ENCODE measurements around the gene ADAMTS19.
"Not testable (repeated sequence)": the region's sequence is repeated elsewhere in the genome, so short reads cannot be mapped to it uniquely, and the experiment has no call there.

Gene ADAMTS19

DNA sequence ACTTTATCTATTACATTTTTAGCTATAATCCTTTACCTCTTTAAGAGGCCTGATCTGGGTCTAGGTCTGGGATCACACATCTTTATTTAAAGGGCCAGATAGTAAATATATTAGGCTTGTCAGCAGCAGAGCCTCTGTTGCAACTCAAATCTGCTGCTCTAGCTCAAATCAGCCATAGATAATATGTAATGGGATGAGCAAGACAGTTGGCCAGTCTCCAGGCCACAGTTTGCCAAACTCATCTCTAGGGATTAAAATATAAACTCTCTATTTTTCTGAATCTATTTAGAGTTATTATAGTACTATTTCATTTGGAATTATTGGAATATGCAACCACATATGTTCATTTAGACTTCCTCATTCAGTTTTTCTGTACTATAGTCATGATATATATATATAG, 171.9 kb downstream of the ADAMTS19 start:
- ATAC-seq = no peak
- TF ChIP-seq, protein P1, sequence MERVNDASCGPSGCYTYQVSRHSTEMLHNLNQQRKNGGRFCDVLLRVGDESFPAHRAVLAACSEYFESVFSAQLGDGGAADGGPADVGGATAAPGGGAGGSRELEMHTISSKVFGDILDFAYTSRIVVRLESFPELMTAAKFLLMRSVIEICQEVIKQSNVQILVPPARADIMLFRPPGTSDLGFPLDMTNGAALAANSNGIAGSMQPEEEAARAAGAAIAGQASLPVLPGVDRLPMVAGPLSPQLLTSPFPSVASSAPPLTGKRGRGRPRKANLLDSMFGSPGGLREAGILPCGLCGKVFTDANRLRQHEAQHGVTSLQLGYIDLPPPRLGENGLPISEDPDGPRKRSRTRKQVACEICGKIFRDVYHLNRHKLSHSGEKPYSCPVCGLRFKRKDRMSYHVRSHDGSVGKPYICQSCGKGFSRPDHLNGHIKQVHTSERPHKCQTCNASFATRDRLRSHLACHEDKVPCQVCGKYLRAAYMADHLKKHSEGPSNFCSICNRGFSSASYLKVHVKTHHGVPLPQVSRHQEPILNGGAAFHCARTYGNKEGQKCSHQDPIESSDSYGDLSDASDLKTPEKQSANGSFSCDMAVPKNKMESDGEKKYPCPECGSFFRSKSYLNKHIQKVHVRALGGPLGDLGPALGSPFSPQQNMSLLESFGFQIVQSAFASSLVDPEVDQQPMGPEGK (CRISPR knock-in tag; IDR thresholded peaks at IDR 0.05; ENCODE audit: borderline replicate concordance) = no peak
- TF ChIP-seq SNAI2 (CRISPR knock-in tag; IDR thresholded peaks at IDR 0.05) = no peak
- TF ChIP-seq ZNF565 (CRISPR knock-in tag; conservative IDR thresholded peaks at IDR 0.05; ENCODE audit: low read depth) = no peak
- no peak for TF ChIP-seq GLIS3 (CRISPR knock-in tag; IDR thresholded peaks at IDR 0.05)
- no peak for TF ChIP-seq TCF4 (CRISPR knock-in tag; IDR thresholded peaks at IDR 0.05; ENCODE audit: borderline replicate concordance)
- TF ChIP-seq ZFP3 (CRISPR knock-in tag; IDR thresholded peaks at IDR 0.05) = no peak
- TF ChIP-seq ARNTL (CRISPR knock-in tag; IDR thresholded peaks at IDR 0.05; ENCODE audit: borderline replicate concordance, low read depth) = no peak

DNA sequence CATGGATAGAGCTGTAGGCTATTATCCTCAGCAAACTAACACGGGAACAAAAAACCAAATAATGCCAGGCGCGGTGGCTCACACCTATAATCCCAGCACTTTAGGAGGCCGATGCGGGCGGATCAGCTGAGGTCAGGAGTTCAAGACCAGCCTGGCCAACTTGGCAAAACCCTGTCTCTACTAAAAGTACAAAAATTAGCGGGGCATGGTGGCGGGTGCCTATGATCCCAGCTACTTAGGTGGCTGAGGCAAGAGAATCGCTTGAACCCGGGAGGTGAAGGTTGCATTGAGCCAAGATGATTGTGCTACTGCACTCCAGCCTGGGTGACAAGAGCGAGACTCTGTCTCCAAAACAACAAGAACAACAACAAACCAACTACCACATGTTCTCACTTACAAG, 177.4 kb downstream of the ADAMTS19 start:
- not testable (repeated sequence) for ATAC-seq

DNA sequence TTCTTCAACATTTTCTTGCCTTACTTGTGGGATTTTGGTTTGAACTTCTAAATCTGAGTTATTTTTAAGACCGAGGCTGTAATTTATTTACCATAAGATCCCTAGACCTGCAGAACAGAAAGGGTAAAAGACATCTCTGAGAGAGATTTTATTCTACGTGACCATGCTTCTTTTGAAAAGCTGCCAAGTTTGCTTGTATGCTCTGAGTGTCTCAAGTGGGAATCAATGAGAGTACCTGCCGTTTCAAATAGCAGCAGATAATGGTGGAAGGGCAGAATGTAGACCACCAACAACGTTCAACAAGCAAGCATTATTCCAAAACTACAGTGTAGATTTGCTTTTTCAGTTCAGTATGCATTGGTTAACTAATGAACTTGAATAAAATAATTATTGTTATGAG, 179.2 kb downstream of the ADAMTS19 start:
- TF ChIP-seq, protein P2, sequence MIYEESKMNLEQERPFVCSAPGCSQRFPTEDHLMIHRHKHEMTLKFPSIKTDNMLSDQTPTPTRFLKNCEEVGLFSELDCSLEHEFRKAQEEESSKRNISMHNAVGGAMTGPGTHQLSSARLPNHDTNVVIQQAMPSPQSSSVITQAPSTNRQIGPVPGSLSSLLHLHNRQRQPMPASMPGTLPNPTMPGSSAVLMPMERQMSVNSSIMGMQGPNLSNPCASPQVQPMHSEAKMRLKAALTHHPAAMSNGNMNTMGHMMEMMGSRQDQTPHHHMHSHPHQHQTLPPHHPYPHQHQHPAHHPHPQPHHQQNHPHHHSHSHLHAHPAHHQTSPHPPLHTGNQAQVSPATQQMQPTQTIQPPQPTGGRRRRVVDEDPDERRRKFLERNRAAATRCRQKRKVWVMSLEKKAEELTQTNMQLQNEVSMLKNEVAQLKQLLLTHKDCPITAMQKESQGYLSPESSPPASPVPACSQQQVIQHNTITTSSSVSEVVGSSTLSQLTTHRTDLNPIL (CRISPR knock-in tag; IDR thresholded peaks at IDR 0.05; ENCODE audit: low read depth) = no peak
- TF ChIP-seq ARNTL (CRISPR knock-in tag; IDR thresholded peaks at IDR 0.05; ENCODE audit: borderline replicate concordance, low read depth) = no peak
- TF ChIP-seq BACH2 (CRISPR knock-in tag; IDR thresholded peaks at IDR 0.05; ENCODE audit: borderline replicate concordance) = no peak
- TF ChIP-seq ZC3H10 (CRISPR knock-in tag; IDR thresholded peaks at IDR 0.05) = no peak
- no peak for TF ChIP-seq SNAI2 (CRISPR knock-in tag; IDR thresholded peaks at IDR 0.05)
- TF ChIP-seq, protein P1 (CRISPR knock-in tag; IDR thresholded peaks at IDR 0.05; ENCODE audit: borderline replicate concordance) = no peak
- no peak for TF ChIP-seq ESRRG (CRISPR knock-in tag; IDR thresholded peaks at IDR 0.05)
- TF ChIP-seq, protein P3, sequence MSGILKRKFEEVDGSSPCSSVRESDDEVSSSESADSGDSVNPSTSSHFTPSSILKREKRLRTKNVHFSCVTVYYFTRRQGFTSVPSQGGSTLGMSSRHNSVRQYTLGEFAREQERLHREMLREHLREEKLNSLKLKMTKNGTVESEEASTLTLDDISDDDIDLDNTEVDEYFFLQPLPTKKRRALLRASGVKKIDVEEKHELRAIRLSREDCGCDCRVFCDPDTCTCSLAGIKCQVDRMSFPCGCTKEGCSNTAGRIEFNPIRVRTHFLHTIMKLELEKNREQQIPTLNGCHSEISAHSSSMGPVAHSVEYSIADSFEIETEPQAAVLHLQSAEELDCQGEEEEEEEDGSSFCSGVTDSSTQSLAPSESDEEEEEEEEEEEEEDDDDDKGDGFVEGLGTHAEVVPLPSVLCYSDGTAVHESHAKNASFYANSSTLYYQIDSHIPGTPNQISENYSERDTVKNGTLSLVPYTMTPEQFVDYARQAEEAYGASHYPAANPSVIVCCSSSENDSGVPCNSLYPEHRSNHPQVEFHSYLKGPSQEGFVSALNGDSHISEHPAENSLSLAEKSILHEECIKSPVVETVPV (CRISPR knock-in tag; IDR thresholded peaks at IDR 0.05) = no peak
- TF ChIP-seq TOX (CRISPR knock-in tag; IDR thresholded peaks at IDR 0.05; ENCODE audit: borderline replicate concordance) = no peak
- no peak for TF ChIP-seq TCF4 (CRISPR knock-in tag; IDR thresholded peaks at IDR 0.05; ENCODE audit: borderline replicate concordance)
- TF ChIP-seq ZNF70 (CRISPR knock-in tag; IDR thresholded peaks at IDR 0.05) = no peak
- no peak for TF ChIP-seq RARB (CRISPR knock-in tag; IDR thresholded peaks at IDR 0.05)
- no peak for TF ChIP-seq ZNF565 (CRISPR knock-in tag; conservative IDR thresholded peaks at IDR 0.05; ENCODE audit: low read depth)

DNA sequence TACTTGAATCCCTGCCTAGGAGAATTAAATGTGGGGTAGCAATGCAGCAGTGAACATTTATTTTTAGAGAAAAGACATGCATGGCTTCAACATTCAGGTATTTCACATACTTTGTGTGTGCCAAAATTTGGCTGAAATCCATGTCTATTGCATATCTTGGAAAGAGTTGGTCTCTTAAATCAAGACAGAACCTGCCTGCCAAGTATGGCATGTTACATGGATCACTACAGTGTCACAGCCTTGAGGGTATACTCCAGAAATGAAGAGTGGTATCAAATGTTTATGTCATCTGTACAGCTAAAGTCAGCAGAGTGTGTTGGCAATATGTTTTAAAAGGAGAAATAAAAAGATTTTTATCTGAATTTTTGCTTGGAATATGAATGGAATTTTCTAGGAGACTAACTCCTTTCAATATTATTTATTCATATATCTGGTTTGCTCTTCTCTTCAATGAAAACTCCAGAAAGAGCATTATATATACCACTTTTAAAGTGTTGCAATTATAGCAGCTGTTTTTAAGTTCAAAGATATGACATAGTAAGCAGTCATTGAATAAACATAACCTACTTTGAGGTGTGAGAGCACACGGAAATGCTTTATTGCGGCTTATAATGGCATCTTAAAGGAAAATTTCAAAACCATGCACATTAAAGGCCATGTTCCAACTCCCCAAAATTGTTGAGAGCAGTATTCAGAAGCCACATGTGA, 192.4 kb downstream of the ADAMTS19 start:
- TF ChIP-seq ZNF70 (CRISPR knock-in tag; IDR thresholded peaks at IDR 0.05) (no peak), ZFP30 (CRISPR knock-in tag; IDR thresholded peaks at IDR 0.05) (no peak), ZNF565 (CRISPR knock-in tag; conservative IDR thresholded peaks at IDR 0.05; ENCODE audit: low read depth) (no peak), TCF4 (CRISPR knock-in tag; IDR thresholded peaks at IDR 0.05; ENCODE audit: borderline replicate concordance) (no peak), CSDC2 (CRISPR knock-in tag; IDR thresholded peaks at IDR 0.05) (no peak), RARB (CRISPR knock-in tag; IDR thresholded peaks at IDR 0.05) (no peak), TOX (CRISPR knock-in tag; IDR thresholded peaks at IDR 0.05; ENCODE audit: borderline replicate concordance) (no peak), ZFP3 (CRISPR knock-in tag; IDR thresholded peaks at IDR 0.05) (no peak), ESRRG (CRISPR knock-in tag; IDR thresholded peaks at IDR 0.05) (no peak), PPARA (CRISPR knock-in tag; IDR thresholded peaks at IDR 0.05; ENCODE audit: borderline replicate concordance) (no peak), ZNF8 (CRISPR knock-in tag; IDR thresholded peaks at IDR 0.05) (no peak), ISL1 (CRISPR knock-in tag; IDR thresholded peaks at IDR 0.05) (no peak), OSR1 (CRISPR knock-in tag; IDR thresholded peaks at IDR 0.05) (no peak), SNAI2 (CRISPR knock-in tag; IDR thresholded peaks at IDR 0.05) (no peak), BACH2 (CRISPR knock-in tag; IDR thresholded peaks at IDR 0.05; ENCODE audit: borderline replicate concordance) (no peak)
- TF ChIP-seq, protein P4, sequence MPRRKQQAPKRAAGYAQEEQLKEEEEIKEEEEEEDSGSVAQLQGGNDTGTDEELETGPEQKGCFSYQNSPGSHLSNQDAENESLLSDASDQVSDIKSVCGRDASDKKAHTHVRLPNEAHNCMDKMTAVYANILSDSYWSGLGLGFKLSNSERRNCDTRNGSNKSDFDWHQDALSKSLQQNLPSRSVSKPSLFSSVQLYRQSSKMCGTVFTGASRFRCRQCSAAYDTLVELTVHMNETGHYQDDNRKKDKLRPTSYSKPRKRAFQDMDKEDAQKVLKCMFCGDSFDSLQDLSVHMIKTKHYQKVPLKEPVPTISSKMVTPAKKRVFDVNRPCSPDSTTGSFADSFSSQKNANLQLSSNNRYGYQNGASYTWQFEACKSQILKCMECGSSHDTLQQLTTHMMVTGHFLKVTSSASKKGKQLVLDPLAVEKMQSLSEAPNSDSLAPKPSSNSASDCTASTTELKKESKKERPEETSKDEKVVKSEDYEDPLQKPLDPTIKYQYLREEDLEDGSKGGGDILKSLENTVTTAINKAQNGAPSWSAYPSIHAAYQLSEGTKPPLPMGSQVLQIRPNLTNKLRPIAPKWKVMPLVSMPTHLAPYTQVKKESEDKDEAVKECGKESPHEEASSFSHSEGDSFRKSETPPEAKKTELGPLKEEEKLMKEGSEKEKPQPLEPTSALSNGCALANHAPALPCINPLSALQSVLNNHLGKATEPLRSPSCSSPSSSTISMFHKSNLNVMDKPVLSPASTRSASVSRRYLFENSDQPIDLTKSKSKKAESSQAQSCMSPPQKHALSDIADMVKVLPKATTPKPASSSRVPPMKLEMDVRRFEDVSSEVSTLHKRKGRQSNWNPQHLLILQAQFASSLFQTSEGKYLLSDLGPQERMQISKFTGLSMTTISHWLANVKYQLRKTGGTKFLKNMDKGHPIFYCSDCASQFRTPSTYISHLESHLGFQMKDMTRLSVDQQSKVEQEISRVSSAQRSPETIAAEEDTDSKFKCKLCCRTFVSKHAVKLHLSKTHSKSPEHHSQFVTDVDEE (CRISPR knock-in tag; IDR thresholded peaks at IDR 0.05) = no peak
- TF ChIP-seq, protein P1 (CRISPR knock-in tag; IDR thresholded peaks at IDR 0.05; ENCODE audit: borderline replicate concordance) = no peak
- no peak for ATAC-seq

More for the DNA sequence above, 179.2 kb downstream of the ADAMTS19 start:
- no peak for ATAC-seq

Measured in SK-N-SH treated with all-trans-retinoic acid at 6 μM for 48 hours (cell line).